Mucosa of descending colon (tissue), 3 donors: Measurements from ENCODE around the gene UPB1. TPM values are rescaled to one million over a fixed set of nuclear protein-coding genes. Genes with fewer than 3 reads are reported as not detected.

Experiments used
- ATAC-seq: fragments of 200-7000 bp; cut with Tn5 transposase; one replicate; pipeline ENCODE4 v1.9.1; 2020; ENCODE audit warnings: mild to moderate bottlenecking, moderate library complexity
- DNase-seq, 3 donors: peaks; one replicate each; pipeline ENCODE4 v3.0.0-alpha.2; 2020
- H3K36me3 ChIP-seq: fragments of 200-600 bp; one replicate; pipeline ENCODE4 v1.8.0; 2021; ENCODE audit warnings: low read depth, mild to moderate bottlenecking
- H3K4me1 ChIP-seq: fragments of 200-600 bp; one replicate; pipeline ENCODE4 v1.8.0; 2021; ENCODE audit warnings: low read depth, mild to moderate bottlenecking
- H3K4me3 ChIP-seq: fragments of 200-600 bp; one replicate; pipeline ENCODE4 v1.8.0; 2021; ENCODE audit warnings: mild to moderate bottlenecking
- H3K9me3 ChIP-seq: fragments of 200-600 bp; one replicate; pipeline ENCODE4 v1.8.0; 2021; ENCODE audit warnings: mild to moderate bottlenecking
- intact Hi-C, 2 donors: fragments of 100-400 bp; cut with DNase I in 1 of 2; cut with micrococcal nuclease in 1 of 2; formaldehyde crosslinking; loops; one replicate each; pipeline versions ENCODE4 v1.11.0 to v1.11.1; 2022; cut with DNase I, micrococcal nuclease
- total RNA-seq, 3 donors: library from RNA; stranded (reverse); fragmentation: NEBNext Ultra II Directional in 2 of 3; extraction: Animal tissue kit (Norgen Biotek cat#: 25700) in 2 of 3; gene quantifications; one replicate each; pipeline versions ENCODE4 v1.2.1 to v1.2.4, GENCODE V29; 2021 to 2023
- TF ChIP-seq, protein P1 (sequence below): fragments of 200-600 bp; IDR thresholded peaks from one replicate; pipeline ENCODE4 v1.8.0; 2022; ENCODE audit warnings: antibody characterized with exemption, mild to moderate bottlenecking
- donor health status: DM: no; HTN: no; CAD: no; lungs with moderate emphysema.
- donor health status: DM: no; HTN: no; CAD: no.
- donor health status: DM: no; HTN: yes; CAD: no.

UPB1 gene
- total RNA-seq, 3 donors from 2014 or later = 0.16 to 0.20 (median 0.19) TPM

DNA sequence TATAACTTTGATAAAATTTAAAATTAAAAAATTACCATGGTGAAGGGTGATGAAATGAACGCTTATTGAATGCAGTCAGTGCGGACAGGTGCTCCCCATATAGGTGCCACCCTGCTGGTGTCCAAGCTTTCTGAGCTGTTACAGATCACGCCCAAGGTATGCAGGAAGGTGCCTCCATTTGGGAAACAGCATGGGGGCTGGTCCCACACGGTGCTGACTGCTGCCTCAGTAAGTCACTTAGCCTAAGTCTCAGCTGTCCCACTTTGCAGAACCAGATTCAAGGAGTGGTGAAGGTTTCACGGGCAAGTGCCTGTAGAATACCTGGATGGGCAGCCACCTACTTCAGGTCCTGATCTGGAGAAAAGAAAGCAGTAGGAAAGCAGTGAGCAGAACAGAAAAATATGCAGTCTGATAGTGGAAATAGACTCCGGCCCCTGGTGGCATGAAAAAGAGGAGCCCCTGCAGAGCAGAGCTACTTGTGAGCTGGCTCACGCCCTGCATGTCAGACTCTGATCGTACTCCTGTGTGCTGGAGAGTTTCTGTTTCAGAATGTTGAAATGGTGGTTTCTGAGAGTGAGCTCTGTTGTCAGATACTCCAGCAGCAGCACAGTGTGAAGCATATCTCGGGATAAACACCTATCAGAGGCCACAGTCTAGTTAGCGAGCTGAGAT lies 34.6 kb upstream of the UPB1 start:
- DNase-seq = no peak
- no peaks in the 10 kb centered on the region for H3K36me3 ChIP-seq
- H3K4me3 ChIP-seq = no peak overlapping the region
- no peaks in the 10 kb centered on the region for H3K4me1 ChIP-seq
- TF ChIP-seq, protein P1, sequence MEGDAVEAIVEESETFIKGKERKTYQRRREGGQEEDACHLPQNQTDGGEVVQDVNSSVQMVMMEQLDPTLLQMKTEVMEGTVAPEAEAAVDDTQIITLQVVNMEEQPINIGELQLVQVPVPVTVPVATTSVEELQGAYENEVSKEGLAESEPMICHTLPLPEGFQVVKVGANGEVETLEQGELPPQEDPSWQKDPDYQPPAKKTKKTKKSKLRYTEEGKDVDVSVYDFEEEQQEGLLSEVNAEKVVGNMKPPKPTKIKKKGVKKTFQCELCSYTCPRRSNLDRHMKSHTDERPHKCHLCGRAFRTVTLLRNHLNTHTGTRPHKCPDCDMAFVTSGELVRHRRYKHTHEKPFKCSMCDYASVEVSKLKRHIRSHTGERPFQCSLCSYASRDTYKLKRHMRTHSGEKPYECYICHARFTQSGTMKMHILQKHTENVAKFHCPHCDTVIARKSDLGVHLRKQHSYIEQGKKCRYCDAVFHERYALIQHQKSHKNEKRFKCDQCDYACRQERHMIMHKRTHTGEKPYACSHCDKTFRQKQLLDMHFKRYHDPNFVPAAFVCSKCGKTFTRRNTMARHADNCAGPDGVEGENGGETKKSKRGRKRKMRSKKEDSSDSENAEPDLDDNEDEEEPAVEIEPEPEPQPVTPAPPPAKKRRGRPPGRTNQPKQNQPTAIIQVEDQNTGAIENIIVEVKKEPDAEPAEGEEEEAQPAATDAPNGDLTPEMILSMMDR = no peak
- H3K9me3 ChIP-seq = no peaks in the 10 kb centered on the region
- ATAC-seq = no peak
- intact Hi-C loops = no loop called here

DNA sequence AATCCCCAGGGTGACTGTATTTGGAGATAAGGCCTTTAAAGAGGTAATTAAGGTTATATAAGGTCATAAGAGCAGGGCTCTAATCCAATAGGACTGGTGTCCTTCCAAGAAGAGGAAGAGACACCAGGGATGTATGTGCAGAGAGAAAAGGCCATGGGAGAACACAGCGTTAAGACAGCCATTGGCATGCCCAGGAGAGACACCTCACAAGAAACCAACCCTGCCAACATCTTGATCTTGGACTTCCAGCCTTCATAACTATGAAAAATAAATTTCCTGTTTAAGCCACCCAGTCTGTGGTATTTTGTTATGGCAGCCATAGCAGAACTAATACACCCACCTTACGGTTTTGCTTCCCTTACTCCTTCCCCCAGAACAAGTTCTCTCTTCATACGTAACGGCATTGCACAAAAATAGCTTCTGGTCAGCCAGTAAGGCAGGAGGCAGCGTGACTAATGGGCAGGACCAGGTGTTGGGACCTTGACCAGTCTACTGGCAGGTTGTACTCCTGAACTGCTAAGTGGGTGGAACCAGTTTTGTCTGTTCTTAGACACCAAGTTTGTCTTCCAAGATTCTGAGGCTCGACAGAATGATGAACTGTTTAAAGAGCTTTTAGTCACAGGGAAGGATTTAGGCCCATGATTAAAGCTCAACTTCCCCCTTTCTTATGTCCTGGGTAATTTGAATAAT lies 31.9 kb upstream of the UPB1 start:
- no peaks in the 10 kb centered on the region for H3K4me1 ChIP-seq
- intact Hi-C loops = no loop called here
- no peak overlapping the region for H3K4me3 ChIP-seq
- H3K36me3 ChIP-seq = no peaks in the 10 kb centered on the region
- no peaks in the 10 kb centered on the region for H3K9me3 ChIP-seq
- TF ChIP-seq, protein P1 = no peak
- DNase-seq = no peak
- ATAC-seq = peak; percentile 39

DNA sequence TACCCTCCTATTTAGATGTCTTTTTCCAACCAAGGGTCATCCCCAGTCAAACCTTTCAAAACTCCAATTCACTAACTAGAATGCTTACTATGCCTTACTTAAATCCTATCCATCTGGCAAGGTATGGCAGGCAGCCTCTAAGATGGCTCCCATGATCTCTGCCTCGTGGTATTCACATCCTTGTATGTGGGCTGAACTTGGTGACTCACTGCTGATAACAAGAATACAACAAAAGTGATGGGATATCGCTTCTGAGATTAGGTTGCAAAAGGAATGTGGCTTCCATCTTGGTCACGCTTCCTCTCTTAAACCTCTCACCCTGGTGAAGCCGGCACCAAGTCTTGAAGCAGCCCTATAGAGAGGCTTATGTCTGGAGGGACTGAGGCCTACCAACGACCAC lies 29.6 kb upstream of the UPB1 start:
- no peak overlapping the region for H3K4me3 ChIP-seq
- DNase-seq (no peak), ATAC-seq (no peak)
- TF ChIP-seq, protein P1 = no peak
- H3K4me1 ChIP-seq = no peaks in the 10 kb centered on the region
- no peaks in the 10 kb centered on the region for H3K36me3 ChIP-seq
- no peaks in the 10 kb centered on the region for H3K9me3 ChIP-seq
- intact Hi-C loops = no loop called here

DNA sequence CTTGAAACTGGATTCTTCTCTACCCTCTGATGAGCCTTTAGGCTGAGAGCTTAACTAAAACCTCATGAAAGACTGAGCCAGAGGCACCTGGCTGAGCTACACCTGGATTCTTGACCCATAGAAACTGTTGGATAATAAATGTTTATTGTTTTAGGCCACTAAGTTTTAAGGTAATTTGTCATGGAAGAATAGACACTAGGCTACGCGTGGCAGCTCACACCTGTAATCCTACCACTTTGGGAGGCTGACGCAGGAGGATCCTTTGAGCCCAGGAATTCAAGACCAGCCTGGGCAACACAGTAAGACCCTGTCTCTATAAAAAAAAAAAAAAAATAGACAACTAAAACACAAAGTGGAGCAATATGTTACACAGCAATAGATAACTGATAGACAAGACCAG lies 29.2 kb upstream of the UPB1 start:
- no peak overlapping the region for H3K4me3 ChIP-seq
- no peaks in the 10 kb centered on the region for H3K36me3 ChIP-seq
- no peaks in the 10 kb centered on the region for H3K9me3 ChIP-seq
- intact Hi-C loops = no loop called here
- DNase-seq = no peak
- no peak for ATAC-seq
- no peaks in the 10 kb centered on the region for H3K4me1 ChIP-seq
- TF ChIP-seq, protein P1 = no peak

DNA sequence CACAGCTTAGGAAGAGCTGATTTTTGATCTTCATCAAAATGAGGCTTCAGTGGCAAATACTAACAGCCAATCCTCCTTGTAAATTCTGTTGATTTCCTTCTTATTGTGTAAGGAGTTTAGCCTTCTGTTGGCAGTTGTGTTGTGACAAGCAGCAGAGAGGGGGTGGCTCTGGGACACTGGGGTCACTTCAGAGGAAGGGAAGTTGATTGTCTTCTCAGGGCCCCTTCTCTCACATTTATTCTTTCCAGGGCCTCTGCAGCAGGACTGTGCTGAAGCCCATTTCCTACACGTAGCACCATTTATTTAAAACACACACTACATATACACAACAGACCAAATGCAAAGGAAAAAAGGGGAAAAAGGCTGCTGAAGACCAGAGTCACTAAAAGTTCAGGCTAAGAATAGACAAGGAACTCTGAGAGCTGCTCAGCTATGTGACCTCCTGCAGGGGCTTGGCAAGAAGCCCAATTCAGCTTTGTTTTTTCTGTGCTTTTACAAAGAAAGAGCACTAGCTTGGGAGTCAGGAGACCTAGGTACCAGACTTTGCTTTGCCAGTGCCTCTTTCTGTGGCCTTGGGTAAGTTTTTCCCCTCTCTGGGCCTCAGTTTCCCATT lies 28.3 kb upstream of the UPB1 start:
- ATAC-seq (no peak), DNase-seq (peak in 1 of 3 donors; percentile 11)
- no peak overlapping the region for H3K4me3 ChIP-seq

More for the DNA sequence above, 28.3 kb upstream of the UPB1 start:
- H3K36me3 ChIP-seq = no peaks in the 10 kb centered on the region
- H3K9me3 ChIP-seq = no peaks in the 10 kb centered on the region
- H3K4me1 ChIP-seq = no peaks in the 10 kb centered on the region
- TF ChIP-seq, protein P1 = no peak
- intact Hi-C loops = no loop called here
